Neural cell (in vitro differentiated cells): Measurements from ENCODE around the gene HS6ST2.

Experiments used
- POLR2AphosphoS5 ChIP-seq: IDR thresholded peaks from 2 replicates; pipeline ENCODE4 v1.6.1; 2012
- TF ChIP-seq, protein P1 (sequence below): fragments of 450-650 bp; IDR thresholded peaks from 2 replicates; pipeline ENCODE4 v1.5.1; 2014; ENCODE audit warnings: antibody characterized with exemption, mild to moderate bottlenecking, moderate library complexity; ENCODE audit not compliant: poor library complexity, severe bottlenecking

GRCh38 chrX:132692526-132692925 lies 265.9 kb downstream of the HS6ST2 start:
- TF ChIP-seq, protein P1, sequence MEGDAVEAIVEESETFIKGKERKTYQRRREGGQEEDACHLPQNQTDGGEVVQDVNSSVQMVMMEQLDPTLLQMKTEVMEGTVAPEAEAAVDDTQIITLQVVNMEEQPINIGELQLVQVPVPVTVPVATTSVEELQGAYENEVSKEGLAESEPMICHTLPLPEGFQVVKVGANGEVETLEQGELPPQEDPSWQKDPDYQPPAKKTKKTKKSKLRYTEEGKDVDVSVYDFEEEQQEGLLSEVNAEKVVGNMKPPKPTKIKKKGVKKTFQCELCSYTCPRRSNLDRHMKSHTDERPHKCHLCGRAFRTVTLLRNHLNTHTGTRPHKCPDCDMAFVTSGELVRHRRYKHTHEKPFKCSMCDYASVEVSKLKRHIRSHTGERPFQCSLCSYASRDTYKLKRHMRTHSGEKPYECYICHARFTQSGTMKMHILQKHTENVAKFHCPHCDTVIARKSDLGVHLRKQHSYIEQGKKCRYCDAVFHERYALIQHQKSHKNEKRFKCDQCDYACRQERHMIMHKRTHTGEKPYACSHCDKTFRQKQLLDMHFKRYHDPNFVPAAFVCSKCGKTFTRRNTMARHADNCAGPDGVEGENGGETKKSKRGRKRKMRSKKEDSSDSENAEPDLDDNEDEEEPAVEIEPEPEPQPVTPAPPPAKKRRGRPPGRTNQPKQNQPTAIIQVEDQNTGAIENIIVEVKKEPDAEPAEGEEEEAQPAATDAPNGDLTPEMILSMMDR = no peak
- TF ChIP-seq POLR2AphosphoS5 = no peak
